Limb (tissue), 2 donors: ENCODE results near the gene CCNG2.

Source experiments
- DNase-seq, 2 donors: peaks; one replicate each; pipeline ENCODE4 v3.0.0-alpha.2; 2016; ENCODE audit errors: extremely low spot score in 2 of 2

CCNG2 gene

DNA sequence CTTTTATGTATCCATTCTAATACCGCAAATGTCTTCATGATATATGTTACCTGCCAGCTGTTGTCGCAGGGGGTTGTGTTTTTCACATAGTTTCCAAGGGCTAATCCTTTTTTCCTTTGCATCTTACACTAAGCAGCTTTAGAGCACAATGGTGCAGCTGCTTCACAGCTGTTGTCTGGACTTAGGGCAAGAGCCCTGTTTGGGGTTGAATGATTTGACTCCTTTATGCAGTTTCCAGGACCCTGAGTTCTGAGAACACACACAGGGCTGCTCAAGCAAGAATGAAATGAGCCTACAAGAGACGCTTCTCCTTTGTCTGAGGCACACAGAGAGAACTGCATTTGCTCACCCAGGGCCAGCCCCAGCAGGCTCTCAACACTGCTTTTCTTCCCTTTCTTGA is 20.2 kb downstream of the CCNG2 start:
- DNase-seq = peak; percentile 61 to 84

DNA sequence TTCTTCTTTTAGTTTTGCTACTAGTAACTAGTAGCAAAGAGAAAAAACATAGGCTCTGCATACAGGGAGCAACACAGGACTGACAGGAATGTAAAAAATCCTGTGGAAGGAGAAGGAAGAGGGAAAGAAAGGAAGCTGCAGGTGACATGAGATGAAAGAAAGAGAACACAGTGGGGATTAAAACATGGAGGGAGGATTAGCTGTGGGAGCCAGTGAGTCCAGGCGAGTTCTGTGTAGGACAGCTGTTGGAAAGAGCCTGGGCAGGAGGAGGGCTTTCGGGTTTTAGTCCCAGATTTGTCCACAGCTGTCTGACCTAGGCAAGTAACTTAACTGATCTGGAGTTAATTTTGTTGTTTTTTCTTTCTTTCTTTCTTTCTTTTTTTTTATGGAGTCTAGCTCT is 21.6 kb downstream of the CCNG2 start:
- DNase-seq = no peak

DNA sequence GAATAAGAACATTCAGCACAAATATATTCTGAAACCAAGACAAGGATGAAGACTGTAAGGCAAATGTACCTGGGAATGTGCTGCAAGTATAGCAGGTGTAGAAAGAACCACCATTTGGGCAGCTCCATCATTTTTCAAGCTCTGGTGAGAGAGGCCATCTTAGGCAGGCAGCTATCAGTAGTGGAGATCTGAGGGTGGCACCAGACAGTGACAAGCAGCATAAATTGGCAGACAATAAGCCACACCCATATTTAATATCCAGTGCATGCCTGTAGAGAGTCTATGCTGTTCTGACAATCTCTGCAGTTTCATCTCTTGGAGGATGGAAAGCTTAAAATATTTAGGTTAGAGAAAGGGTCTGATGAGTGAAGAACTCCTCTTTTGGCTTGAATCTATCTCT is 22.5 kb downstream of the CCNG2 start:
- DNase-seq = no peak

DNA sequence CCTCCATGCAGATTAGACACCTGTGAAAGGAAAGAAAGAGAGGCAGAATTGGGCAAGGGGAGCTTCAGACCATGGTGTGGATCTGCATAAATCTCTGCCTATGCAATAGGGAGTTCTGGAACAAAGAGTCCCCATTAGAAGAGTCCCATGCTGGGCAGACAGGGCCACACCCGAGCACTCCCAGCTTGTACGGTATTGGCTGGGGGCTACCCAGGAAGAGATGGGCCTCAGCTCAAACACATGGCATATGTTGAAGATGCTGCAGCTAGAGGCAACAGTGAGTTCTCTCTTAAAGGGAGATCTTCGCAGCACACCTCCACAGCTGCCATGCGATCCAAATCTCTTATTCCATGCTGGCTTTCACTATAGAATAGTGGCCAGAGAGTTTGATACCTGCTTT is 24.7 kb downstream of the CCNG2 start:
- DNase-seq = no peak

DNA sequence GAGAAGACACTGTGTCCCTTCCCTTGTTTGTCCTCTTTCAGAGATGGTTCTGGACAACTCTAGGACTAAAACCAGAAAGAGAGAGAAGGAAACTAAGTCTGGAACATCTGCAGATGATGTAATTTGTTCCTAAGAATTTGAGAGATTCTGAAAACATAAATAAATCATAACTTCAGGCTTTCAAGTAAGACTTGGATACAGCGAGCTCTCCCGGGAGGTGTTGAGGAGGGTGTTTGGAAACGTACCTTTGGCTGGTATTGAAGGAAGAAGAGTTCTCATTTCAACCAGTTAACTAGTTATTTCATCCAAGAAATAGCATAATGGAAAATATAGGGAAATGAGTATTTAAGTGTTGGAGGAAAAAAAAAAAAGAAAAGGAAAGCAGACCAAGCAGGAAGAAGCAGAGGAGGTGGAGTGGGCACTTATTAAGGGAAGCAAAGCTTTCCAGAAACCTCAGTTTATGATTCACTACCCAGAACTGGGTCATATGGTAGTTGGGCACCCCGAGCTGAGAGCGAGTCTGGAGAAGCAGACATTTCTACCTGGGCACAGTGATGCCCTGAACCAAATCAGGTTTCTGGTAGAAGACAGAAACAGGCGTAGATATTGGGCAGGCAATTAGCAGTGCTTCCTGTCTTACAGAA is 26.9 kb downstream of the CCNG2 start:
- no peak for DNase-seq

DNA sequence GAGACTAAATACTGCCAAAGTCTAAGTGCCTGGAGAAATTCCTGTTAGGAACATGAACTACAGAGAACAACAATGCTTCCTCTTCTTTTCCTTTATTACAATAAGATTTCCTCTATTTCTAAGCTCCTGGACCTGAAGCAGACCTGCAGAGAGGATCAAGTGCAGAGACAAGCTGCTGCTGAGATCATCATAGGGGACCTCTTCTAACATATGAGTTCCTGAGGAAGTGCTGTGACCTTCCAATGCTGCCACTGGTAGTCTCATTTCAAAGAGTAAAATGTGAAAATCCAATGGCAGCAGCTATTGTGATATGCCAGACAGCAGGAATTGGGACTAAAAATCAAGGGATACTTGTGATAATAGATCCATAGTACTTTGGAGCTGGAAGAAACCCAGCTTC is 28.0 kb downstream of the CCNG2 start:
- DNase-seq = no peak

DNA sequence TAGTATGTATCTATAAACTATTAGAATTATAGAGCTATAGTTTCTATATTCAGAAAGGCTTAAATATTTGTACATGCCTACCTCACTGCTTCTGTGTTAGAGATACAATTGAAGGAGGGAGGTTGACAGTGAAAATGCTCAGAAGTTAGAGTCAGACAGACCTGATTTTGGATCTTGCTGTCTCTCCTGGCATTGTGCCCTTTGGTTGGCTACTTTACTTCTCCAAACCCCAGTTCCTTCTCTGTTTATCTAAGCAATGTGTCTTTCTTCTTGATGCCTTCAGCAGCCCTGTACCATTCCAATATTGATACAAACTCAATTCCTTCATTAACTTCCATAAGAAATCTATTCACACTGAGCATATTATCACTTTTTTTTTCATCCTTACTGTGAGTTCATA is 28.7 kb downstream of the CCNG2 start:
- DNase-seq = no peak

DNA sequence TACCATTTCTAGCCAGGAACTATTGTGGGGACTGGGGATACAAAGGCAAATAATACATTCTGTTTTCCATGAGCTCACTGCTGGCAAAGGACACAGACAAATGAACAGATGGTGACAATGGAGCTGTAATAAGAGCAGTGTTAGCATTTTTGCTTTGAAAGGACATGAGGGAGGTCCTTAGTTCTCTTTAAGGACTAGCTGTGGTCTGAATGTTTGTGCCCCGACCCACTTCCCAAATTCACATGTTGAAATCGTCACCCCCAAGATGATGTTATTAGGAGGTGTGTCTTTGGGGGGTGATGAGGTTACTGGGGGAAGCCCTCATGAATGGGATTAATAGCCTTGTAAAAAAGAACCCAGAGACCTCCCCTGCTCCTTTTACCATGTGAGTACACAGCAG is 30.3 kb downstream of the CCNG2 start:
- no peak for DNase-seq

DNA sequence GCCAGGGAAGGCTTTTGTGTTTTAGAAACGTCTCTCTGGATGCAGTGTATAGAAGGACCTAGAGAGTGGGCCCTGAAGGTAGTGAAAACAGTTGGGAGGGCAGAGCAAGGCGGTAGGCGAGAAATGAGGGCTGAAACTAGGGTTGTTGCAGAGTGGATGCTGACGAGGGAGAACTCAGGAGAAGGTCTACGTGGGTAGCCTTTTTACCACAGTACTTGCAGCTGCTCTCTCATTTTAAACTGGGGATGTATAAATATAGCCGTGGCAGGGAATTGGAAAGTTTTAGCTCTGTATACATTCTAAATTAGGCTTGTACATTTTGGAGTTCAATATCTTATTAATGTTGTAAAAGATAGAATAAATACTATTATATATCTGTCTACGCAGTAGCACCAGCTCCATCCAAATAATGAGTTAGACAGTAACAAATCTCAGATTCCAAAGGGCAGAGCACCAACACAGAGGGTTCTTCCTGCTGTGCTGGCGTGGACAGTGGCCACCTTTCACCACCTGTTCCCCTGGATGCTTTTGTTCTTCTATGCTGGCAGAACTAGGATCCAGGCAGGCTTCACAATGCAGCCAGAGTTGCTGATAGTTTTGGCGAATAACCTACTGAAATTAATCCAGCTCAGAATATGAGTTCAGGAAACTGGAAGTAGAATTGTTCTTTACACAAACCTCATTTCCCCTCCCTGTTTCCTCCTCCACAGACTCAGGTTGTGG is 31.7 kb downstream of the CCNG2 start:
- no peak for DNase-seq

DNA sequence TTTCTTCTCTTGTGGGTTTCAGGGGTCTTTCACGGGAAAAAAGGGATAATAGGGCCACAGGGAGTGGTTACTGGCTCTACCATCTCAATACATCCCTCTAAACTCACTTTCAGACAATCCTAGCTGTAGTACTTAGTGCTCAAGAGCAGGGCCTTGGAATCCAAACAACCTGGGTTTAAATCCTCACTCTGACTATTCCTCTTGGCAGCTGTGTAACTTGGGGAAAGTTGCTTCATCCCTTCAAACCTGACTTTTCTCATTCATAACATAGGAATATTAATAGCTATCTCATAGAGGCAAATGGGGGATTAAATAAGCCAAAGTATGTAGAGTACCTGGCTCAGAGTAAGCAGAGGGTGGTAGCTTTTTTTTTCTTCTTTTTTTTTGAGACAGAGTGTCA is 32.4 kb downstream of the CCNG2 start:
- no peak for DNase-seq

DNA sequence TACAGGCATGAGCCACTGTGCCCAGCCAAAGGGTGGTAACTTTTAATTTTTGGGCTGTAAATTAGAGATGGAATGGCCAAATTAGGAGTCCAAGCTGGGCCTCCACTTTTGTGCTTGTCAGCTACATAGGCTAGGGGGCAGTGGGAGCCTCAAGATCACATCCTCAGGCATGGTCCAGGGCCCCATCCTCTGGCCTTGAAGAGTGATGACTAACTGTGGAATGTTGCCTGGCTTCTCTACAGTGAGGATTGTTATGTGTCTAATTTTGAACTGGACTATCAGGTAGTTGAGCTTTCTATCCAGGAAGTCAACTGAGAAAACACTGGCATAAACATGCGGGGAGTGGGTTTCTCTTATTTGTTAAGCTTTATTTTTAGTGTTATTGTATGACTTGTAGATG is 33.0 kb downstream of the CCNG2 start:
- DNase-seq = no peak

DNA sequence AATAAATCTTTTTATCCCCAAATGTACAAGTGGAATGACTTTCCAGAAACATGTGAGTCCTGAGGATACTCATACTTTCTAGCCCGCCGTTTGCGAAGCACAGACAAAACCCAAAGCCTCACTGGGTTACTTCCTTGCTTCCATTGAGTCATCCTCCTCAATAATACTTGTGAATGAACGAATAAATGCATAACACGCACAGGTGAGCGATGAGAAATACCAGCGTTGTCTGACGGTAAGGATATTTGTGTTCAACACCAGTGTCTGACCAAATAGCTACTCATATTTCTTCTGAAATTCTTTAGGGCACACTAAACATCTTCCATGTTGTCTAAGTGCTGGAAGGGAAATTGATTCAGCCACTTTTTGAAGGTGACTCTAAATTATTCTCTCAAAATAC is 36.0 kb downstream of the CCNG2 start:
- DNase-seq = no peak

DNA sequence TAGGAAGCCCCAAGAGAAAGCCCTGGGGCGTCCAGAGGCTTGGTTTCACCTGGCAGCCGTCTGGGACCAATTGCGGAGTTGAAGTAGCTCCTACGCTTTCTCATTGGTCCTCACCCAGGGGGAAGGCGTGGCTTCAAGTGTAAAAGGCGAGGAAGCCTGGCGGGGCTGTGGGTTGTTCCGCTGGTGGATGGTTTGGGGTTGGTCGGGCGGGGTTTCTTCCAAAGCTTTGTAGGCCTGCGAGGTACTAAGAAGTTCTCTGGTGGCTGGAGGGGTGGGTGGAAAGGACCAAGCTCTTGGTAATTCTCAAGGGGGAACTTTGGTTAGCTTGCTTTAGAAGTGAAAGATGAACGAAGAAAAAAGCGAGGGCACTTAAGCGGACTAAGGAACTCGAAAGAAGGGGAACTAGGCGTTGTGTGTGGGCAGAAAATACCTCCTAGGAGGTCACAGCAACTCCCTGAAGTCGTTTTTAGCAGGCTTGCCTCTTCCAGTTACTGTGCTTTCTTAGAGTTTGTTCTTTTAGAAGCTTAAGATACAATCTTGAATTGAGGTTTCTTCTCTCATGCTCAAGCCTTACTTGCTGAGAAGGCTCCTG is 36.6 kb downstream of the CCNG2 start:
- no peak for DNase-seq

DNA sequence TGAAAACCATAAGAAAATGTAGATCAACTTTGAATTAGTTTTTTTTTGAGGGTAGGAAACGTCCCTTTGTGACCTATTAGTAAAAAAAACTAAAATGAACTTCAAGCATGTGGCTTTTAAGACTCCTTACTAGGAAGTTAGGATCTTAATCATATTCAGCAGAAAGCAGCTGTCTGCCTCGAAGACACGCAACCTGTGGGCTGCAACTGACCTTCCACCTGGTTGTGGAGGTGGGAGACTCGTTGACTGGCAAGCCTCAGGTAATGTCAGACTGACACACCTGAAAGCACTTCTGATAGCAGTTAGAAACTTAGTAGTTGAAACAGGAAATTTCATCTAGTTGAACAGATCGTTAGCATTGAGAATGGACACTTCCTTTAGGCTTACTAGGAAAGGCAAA is 37.4 kb downstream of the CCNG2 start:
- no peak for DNase-seq

DNA sequence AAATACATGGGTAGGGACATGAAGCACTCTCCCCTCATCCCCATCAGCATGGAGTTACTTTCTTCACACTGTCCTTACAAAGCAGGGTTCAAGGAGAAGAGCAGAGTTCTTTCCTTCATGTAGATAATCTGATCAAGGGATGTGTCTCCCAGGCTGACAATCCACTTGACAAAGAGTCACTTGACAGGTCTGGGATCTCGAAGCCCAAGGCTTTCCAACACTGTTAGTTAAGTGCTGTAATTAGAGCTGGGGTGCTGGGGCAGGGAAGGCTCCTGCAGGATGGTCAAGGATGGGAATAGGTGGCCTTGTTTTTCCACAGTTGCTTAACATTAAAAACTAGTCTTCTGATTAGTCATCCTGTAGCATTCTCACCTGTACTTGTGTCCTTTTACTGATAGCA is 38.0 kb downstream of the CCNG2 start:
- DNase-seq = no peak

DNA sequence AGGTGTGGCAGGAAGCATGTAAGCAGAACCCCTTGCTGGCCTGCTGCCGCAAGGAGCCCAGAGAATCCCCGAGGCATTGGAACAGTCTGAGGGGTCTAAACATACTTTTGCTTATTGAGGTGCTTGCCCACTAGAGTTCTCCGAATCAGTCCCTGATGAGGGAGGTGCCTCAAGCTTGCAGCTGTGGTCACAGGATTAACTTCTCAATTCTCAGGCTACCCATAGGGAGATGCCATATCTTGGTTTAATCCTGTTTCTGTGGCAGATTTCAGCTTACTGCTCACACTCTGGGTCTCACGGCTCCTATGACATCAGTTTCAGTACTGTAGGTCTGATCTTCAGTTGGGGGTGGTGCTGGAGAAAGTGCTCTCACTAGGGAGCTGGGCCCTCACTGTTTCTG is 39.9 kb downstream of the CCNG2 start:
- DNase-seq = no peak

DNA sequence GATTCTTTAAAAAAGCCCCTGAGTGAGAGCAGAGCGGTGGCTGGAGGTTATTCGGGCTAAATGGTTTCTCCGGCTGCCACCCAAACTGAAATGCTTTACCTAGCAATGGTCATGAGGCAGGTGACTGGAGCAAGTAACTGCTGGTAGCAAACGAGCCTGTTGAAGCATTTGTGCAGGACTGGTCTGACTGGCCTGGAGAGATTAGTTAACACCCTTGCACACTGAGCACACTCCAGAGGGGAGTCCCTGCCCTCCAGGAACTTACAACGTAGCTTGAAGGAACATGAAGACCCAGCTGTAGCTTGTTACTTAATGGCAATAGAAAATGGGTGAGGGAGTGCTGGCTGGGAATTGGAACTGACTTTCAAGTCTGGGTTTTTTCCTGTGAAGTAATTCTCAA is 40.4 kb downstream of the CCNG2 start:
- DNase-seq = no peak

DNA sequence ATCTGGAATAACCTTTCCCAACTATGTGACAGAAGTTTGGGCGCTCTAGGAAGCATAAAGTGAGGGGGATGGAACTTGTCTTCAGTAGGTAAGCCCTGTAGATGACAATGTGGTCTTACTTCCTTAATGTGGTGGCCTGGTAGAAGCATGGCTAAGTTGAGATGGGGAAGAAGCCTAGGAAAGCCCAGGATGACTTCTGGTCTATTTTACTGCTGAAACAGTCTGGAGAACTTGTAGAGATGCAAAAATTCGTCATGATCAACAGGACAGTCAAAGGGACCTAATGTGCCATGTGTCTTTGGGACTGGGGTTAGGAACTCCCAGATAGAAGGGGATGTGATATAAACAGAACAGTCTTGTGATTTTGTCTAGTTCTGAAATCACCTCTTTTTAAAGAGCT is 40.8 kb downstream of the CCNG2 start:
- DNase-seq = no peak

DNA sequence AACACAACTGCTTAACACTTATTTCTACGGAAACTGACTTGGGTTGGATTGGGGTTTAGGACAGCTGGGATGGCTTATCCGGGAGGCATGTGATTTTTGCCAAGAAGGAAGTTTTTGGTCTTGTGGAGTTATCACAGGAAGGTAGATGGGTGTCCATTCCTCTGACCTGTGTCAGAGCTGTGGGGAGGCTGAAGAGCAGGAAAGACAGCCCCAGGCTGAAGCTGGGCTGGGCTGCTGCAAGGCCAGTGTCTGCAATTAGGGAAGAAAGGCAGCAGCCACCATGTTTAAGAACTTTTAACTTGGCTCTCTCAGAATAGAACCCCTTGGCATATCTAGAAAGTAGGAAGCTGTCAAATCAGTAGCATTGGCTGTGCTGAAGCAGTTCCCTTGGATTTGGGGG is 42.3 kb downstream of the CCNG2 start:
- DNase-seq = no peak

DNA sequence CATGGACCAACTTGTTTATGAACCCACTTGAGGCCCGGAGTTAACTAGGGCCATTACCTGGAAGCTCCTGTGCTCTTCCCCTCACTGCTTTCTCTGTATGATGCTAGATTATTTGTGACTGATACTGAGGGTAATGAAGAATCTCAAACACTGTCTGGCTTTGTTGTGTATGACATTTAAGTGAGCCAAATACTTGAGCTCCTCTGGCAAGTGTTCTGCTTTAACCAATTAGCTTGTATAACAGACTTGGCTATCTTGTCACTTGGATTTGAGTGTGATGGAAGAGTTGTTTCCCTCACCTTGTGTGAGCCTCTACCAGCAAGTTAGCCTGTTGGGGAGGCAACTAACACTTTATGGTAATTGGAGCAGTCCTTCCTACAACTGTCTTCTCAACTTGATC is 42.7 kb downstream of the CCNG2 start:
- no peak for DNase-seq

DNA sequence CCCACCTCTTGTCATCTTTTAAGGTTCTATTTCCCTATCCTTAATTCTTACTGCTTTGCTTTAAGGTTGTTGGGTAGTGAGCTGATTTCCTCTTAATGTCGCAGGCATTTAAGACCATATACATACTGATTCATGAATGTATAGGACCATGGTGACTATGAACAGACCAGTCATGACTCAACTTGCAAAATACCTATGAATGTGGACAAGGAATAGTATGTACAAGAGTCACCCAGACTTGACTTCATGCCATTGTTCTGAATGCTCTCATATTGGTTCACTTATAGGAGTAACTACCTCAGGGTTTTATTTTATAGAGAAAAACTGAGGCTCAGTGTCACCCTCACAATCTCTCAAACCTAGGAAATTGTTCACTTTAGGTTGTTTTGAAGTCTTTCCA is 44.3 kb downstream of the CCNG2 start:
- DNase-seq = no peak

DNA sequence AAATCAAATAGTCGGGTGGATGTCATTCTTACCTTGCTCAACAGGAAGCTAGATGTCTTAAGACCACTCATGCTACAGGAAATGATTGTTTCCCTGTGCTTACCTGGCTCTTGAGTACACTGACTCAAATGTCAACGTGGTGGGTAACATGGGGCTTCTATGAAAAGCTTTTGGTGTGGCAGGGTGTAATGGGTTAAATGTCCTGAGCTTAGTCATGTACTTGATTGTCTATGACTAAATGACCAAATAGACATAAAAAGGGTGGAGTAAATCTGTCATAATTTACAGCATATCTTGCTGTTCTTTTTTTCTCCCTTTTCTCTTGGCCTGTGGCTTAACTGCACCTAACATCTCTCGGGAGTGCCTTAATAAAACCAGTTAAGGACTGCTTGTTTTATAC is 44.9 kb downstream of the CCNG2 start:
- no peak for DNase-seq

DNA sequence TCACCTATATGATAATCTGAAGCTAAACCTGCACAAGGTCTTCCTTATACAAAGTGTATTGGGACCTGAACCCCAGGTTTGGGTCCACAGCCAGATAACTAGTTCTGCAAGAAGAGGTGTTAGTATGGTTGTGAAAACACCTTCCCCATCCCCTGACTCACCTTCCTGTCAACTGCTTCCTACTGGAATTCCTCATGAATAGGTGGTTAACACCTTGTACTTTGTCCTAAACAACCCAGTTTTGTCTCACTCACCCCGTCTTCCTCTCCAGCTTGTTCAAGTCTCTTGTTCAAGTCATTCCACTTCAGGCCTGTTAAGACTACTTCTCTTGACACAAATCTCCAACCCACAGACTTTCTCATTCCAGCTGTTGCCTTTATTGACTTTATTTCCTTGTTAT is 45.5 kb downstream of the CCNG2 start:
- no peak for DNase-seq
